GM21825 (cell line): ENCODE results near the gene ARHGAP9.
"Not testable (repeated sequence)": the region's sequence is repeated elsewhere in the genome, so short reads cannot be mapped to it uniquely, and the experiment has no call there.

Experiments
- ATAC-seq: cut with Tn5 transposase; IDR thresholded peaks from one replicate; pipeline ENCODE4 v1.9.1; 2021; ENCODE audit warnings: mild to moderate bottlenecking, moderate library complexity; ENCODE audit not compliant: unreplicated experiment

ARHGAP9 gene

DNA sequence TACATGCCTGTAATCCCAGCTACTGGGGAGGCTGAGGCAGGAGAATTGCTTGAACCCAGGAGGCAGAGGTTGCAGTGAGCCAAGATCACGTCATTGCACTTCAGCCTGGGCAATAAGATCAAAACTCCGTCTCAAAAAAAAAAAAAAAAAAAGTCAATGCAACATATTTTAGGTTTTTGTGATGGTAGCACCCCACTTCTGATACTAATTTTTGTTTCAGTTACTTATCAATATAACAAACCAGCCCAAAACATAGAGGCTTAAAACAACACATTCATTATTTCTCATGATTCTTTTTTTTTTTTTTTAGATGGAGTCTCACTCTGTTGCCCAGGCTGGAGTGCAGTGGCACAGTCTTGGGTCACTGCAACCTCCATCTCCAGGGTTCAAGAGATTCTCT, 38.3 kb downstream of the ARHGAP9 start:
- ATAC-seq: not testable (repeated sequence)

GRCh38 chr12:57439762-57440266, 39.9 kb downstream of the ARHGAP9 start:
- ATAC-seq: no peak

DNA sequence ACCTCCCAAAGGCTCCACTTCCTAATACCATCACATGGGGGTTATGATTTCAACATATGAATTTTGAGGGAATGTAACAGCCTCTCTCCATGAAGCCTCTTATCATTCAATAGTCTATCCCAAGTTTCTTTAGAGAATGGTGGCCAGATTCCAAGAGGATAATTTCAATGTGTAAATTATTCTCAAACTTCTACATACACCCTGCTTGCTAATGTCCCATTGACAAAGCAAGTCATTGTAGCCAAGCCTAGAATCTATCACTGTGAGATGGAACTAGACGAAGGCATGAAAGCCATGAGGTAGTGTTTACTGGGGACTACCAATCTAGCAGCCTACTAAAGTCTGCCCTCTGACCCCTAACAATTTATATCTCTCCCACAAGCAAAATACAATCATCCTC, 41.3 kb downstream of the ARHGAP9 start:
- no peak for ATAC-seq

DNA sequence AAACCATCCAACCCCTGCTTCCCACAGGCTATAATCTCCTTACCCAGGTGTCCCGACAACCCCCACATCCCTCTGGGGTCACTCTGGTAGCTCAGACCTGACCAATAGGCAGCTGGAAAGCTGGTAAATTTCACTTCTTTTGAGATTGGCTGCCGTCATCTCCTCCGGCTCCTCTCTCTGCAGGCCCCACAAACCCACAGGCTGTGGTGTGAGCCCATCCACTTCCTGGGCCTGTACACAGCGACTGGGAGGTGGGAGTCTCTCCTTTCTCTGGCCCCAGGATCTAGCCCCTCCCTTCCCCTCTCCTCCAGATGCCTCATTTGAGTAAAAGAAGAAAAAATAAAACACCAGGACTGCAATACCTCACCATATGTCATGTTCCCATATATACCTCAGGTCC, 44.4 kb downstream of the ARHGAP9 start:
- no peak for ATAC-seq

DNA sequence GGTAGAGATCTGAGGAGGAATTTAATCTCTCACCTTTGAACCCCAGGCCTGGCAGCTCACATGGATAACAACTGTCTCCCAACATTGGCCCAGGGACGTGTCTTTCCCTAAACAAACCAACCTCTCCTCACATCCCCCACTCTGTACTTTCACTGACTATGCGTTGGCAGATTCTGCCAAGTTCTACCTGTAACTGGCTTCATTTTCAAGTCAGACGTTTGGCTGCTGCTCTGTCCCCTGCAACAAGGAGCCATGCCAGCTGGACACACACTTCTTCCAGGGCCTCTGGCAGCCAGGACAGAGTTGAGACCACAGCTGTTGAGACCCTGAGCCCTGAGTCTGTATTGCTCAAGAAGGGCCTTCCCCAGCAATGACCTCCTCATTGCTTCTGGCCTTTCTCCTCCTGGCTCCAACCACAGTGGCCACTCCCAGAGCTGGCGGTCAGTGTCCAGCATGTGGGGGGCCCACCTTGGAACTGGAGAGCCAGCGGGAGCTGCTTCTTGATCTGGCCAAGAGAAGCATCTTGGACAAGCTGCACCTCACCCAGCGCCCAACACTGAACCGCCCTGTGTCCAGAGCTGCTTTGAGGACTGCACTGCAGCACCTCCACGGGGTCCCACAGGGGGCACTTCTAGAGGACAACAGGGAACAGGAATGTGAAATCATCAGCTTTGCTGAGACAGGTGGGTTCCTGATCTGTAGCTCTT, 45.0 kb downstream of the ARHGAP9 start, which contains the start of gene INHBC:
Gene INHBC, plus strand, starts transcription at position 268 of the 707 bp plus-strand sequence. Its CDS starts 103 bp downstream, at position 371.
- no peak for ATAC-seq

DNA sequence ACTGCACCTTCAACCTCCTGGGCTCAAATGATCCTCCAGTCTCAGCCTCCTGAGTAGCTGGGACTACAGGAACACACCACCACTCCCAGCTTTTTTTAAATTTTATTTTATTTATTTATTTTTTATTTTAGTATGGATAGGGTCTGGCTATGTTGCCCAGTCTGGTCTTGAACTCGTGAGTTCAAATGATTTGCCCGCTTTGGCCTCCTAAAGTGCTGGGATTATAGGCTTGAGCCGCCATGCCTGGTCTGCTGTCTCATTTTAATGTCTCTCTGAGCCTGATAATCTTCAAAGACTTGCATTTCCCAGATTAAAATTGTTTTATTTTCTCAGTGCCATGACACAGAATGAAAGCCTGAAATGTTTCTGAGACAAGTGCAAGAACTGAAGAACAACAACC, 46.3 kb downstream of the ARHGAP9 start:
- ATAC-seq: no peak

DNA sequence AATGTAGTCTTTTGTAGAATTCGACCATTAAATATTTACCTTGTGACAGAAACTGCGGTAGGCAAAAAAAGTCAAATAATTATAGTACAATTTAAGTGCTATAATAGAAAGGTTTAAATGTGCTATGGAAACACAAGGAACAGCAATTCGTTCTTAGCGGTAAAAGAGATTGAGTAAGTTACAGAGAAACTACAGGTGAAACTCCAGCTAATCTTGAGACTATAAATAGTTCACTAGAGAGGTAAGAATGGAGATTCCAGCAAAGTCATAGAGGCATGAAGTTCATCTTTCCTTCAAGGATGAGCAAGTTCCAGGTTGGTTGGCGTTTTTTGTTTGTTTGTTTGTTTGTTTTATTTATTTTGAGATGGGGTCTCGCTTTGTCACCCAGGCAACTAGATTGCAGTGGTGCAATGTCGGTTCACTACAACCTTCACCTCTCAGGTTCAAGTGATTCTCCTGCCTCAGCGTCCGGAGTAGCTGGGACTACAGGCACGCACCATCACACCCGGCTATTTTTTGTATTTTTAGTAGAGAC, 47.9 kb downstream of the ARHGAP9 start:
- ATAC-seq: no peak

GRCh38 chr12:57430931-57431566, 48.6 kb downstream of the ARHGAP9 start, which contains the start of gene R3HDM2:
TSS of gene R3HDM2 (minus strand) at chr12:57431043. CDS start at chr12:57310428, 120,615 bp downstream.
- ATAC-seq: peak; percentile 92

GRCh38 chr12:57430112-57430930, 49.3 kb downstream of the ARHGAP9 start:
- peak; percentile 51 for ATAC-seq

DNA sequence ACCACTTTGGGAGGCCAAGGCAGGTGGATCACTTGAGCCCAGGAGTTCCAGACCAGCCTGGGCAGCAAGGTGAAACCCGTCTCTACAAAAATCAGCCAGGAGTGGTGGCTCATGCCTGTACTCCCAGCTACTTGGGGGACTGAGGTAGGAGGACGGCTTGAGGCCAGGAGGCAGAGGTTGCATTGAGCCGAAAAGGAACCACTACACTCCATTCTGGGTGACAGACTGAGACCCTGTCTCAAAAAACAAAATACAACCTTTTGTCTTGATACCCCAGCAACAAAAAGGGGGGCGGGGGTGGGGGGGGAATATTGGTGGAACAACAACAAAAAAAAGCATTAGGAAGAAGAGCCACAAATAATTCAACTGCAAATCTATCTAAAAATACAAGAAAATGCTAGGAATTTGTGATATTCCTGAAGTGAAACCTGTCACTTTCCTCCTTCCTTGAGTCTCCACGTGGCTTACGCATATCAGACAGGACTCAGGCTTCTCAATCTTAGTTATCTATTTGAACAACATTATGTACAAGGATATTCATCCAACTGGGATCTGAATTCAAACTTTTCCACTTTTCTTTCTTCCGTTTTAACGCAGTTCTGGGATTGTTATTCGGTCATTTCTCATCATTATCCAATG, 50.1 kb downstream of the ARHGAP9 start:
- ATAC-seq: no peak

DNA sequence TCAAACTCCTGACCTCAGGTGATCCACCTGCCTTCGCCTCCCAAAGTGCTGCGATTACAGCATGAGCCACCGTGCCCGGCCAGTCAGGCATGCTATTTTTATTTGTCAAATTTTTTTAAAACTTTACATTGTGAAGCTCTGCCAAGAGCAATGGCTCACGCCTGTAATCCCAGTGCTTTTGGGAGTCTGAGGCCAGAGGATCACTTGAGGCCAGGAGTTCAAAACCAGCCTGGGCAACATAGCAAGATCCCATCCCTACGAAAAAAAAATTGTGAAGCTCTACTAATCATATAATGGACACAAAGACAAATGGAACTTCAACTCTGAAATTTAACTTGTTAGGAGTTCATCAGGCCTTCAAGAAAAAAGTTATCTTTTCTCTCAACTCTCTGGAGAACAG, 50.7 kb downstream of the ARHGAP9 start:
- ATAC-seq: no peak

- not testable (repeated sequence) for ATAC-seq
These were observed 52.7 kb downstream of the ARHGAP9 start for GRCh38 chr12:57426948-57427347.
